NCI-H146 (cell line): Measurements from ENCODE around the gene IGFBP1.
A peak's percentile ranks its signal among the peaks of the same experiment; 100 is the strongest.

Experiments
- DNase-seq: peaks from one replicate; lab custom pipeline; 2025; lab: John Stamatoyannopoulos, UW

Gene IGFBP1

DNA sequence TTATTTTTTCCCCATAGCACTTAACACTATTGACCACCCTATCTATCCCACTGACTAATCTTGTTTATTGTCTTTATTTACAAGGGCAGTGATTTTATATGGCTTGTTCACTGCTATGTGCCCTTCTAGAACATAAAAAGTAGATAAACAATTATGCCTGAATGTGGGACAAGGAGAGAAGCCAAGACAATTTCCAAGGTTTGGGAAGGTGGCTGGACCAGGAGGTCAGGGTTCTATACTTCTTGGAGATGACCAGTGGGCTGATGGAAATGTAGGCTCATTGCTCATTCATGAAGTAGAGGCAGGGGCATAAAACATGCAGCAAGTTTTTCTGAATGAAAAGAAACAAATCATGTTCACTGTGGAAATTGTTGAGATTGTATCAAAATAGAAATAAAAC is 21.3 kb downstream of the IGFBP1 start:
- no peak for DNase-seq

DNA sequence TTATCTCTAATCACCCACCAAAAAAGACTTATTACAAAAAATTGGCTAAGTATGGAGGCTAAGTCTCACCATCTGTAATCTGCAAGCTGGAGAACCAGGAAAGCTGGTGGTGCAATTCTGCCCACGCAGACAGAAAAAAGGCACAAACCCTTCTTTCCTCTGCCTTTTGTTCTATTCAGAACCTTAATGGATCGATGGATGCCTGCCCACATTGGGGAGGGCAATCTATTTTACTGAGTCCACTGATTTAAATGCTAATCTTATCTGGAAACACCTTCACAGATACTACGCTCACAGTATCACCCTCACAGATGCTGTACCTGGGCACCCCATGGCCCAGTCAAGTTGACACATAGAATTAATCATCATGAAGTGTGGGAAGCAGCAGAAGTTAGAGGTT is 22.6 kb downstream of the IGFBP1 start:
- DNase-seq: no peak

DNA sequence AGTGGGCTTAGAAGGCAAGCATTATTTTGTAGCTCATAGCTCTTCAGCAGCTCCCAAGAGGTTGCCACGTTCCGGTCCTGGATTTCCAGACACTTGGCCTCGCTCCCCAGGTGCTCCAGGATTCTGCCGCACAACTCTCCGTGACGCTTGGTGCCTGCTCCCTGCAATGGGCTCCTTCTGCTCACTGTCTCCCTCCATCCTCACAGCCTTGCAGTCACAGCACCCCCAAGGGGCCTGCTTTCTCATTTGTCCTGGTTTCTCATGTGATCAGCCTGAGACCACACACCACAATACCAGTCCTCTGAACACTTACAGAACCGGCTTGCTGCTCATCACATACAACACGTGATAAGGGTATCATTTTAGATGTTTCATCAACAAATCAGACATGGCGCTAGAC is 23.0 kb downstream of the IGFBP1 start:
- DNase-seq: no peak

- no peak for DNase-seq
Observed at GRCh38 chr7:45912972-45913371, 24.7 kb downstream of the IGFBP1 start.

GRCh38 chr7:45914911-45915310 is 26.6 kb downstream of the IGFBP1 start:
- no peak for DNase-seq

GRCh38 chr7:45915606-45916005 is 27.3 kb downstream of the IGFBP1 start:
- no peak for DNase-seq

GRCh38 chr7:45917064-45917463 is 28.8 kb downstream of the IGFBP1 start:
- no peak for DNase-seq

GRCh38 chr7:45917658-45918057 is 29.4 kb downstream of the IGFBP1 start:
- DNase-seq: peak; percentile 51

- no peak for DNase-seq
Observed at GRCh38 chr7:45918556-45918955, 30.3 kb downstream of the IGFBP1 start.

- no peak for DNase-seq
Observed at GRCh38 chr7:45919231-45919784, 31.0 kb downstream of the IGFBP1 start.

GRCh38 chr7:45919993-45920459 is 31.7 kb downstream of the IGFBP1 start:
- DNase-seq: no peak

- peak; percentile 77 for DNase-seq
Observed at GRCh38 chr7:45920502-45921380, 32.5 kb downstream of the IGFBP1 start, which contains the start of gene IGFBP3. TSS of gene IGFBP3 (minus strand) at chr7:45921272. CDS start at chr7:45921140, 132 bp downstream.

DNA sequence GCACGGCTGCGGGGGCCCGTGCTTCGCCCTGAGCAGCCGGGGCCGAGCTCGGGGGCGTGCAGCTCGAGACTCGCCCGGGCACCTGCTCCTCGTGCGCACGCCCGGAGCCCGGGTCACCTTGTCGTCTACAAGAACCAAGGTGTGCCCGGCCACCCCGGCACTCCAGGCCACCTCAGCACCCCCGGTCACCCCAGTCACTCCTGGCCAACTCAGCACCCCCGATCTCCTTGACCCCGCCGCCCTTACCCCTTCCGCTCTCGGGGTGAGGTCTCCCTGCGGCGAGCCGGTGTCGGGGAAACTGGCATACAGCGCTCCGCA is 33.1 kb downstream of the IGFBP1 start:
- DNase-seq: no peak

- no peak for DNase-seq
Observed at GRCh38 chr7:45921699-45922519, 33.6 kb downstream of the IGFBP1 start.

DNA sequence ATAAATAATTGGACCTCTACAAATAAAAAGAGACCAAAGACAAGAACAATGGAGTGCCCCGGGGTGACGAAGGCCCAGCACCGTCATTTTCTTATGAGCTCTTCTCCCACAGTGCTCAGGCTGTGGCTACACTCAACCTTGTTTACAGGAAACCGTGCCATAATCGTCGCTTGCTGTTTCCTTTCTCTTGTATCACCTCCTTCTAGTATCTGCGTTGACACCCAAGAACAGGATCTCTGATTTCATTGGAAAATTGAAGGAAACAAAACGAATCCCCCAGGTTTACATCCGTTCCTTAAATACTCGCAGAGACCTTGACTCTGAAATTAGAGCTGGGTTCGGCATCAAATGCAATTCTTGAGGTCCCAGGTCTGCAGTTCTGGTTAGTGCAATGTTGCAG is 34.5 kb downstream of the IGFBP1 start:
- DNase-seq: no peak

DNA sequence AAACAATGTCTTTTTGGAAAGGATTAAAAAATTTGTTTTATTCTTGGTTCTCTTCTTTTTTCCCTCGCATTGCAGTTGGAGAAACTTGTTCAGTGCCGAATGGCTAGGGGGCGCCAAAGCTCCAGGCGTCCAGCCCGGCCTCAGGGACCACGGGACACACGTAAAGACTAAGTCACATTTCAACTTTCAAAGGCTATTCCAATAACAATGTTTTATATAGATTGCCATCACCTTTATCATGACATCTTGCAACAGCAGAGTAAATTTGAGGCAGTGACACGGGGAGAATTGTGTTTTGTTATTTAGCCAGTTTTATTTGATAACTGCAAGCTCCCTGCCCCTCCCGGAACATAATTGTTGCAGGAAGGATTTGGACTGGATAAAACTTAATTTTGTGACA is 35.0 kb downstream of the IGFBP1 start:
- DNase-seq: peak; percentile 24

GRCh38 chr7:45923818-45924217 is 35.5 kb downstream of the IGFBP1 start:
- no peak for DNase-seq

DNA sequence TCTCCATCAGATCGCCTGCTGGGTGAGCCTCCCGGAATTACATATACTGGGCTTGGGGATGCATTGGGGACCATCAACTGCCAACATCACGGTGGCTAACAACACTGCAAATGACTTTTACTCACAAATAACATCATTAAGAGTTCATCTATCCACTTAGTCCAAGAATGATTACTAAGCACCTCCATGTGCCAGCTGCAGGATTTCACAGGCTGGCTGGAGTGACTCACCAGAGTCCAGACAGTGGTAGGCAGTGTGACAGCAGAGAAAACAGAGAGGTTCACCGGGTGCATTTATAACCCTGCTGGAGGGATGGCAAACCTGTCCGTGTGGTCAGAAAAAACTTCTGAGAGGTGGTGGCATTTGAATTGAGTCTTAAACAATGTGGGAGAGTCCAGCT is 36.0 kb downstream of the IGFBP1 start:
- DNase-seq: no peak

DNA sequence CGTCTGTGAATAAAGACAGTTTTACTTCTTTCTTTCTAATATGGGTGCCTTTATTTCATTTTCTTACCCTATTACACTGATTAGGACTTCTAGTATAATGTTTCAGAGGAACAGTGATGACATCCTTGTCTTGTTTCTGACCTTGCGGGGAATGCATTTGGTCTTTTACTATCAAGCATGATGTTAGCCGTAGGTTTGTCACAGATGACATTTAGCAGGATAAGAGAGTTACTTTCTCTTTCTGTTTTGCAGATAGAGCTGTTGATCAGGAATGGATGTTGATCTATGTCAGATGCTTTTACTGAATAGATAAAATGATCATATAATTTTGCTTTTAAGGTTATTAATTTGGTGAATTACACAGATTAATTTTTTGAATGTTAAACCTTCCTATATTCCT is 39.4 kb downstream of the IGFBP1 start:
- DNase-seq: no peak

DNA sequence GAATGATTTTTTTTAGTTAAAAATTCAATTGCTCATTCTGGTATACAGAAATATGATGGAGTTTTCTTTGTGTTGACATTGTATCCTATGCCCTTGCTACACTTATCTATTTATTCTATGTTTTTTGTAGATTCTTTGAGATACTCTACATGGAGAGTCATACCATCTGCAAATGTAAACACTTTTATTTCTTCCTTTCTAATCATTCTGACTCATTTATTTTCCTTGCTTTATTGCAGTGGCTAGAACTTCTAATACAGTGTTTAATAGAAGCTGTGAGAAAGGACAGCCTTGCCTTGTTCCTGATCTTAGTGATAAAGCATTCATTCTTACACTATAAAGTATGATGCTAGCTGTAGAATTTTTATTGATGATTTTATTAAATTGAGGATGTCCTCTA is 42.7 kb downstream of the IGFBP1 start:
- DNase-seq: no peak

GRCh38 chr7:45937301-45937700 is 49.0 kb downstream of the IGFBP1 start:
- DNase-seq: no peak

GRCh38 chr7:45937862-45938261 is 49.6 kb downstream of the IGFBP1 start:
- no peak for DNase-seq
